GM12801 (cell line): ENCODE results near the gene CA9.

Experiments
- CTCF ChIP-seq: IDR thresholded peaks from one replicate; pipeline ENCODE4 v1.5.1; 2011; ENCODE audit warnings: control low read depth; ENCODE audit not compliant: insufficient read length; ENCODE audit errors: extremely low read depth

Gene CA9

GRCh38 chr9:35673132-35674024 is at the start of gene CA9:
CA9 (plus strand) TSS chr9:35673928; CDS start chr9:35673960, 32 bp downstream.
- TF ChIP-seq CTCF: no peak

- TF ChIP-seq CTCF: no peak
Measured at GRCh38 chr9:35627575-35627974, 46.2 kb upstream of the CA9 start.

GRCh38 chr9:35628389-35628991 is 45.2 kb upstream of the CA9 start:
- TF ChIP-seq CTCF: no peak

- no peak for TF ChIP-seq CTCF
Measured at GRCh38 chr9:35629597-35629996, 44.1 kb upstream of the CA9 start.

- no peak for TF ChIP-seq CTCF
Measured at GRCh38 chr9:35635730-35636129, 38.0 kb upstream of the CA9 start.

- no peak for TF ChIP-seq CTCF
Measured at GRCh38 chr9:35636135-35636876, 37.4 kb upstream of the CA9 start.

GRCh38 chr9:35639631-35640030 is 34.1 kb upstream of the CA9 start:
- no peak for TF ChIP-seq CTCF
